A673 (cell line): Measurements from ENCODE around the gene OBSCN.

ENCODE experiments used
- CTCF ChIP-seq: fragments of 300-800, 200-600 bp; sonication (generic); conservative IDR thresholded peaks from 2 replicates; pipeline ENCODE4 v1.5.1; 2017; ENCODE audit warnings: low read depth, mild to moderate bottlenecking, antibody characterized with exemption, low read length, moderate library complexity, mixed read lengths
- EZH2 ChIP-seq: fragments of 200-600 bp; sonication (generic); IDR thresholded peaks from 2 replicates; pipeline ENCODE4 v1.6.1; 2017; ENCODE audit warnings: borderline replicate concordance, low read depth, mild to moderate bottlenecking, mixed read lengths, antibody characterized with exemption, low read length; ENCODE audit not compliant: poor library complexity, severe bottlenecking

- TF ChIP-seq CTCF (no peak), EZH2 (no peak)
Observed at GRCh38 chr1:228317891-228318810, 110.3 kb downstream of the OBSCN start.
